Stimulated activated CD8-positive, alpha-beta memory T cell treated with anti-CD3 and anti-CD28 coated beads, Interleukin-7, amount 100 ng/mL, for 4 hours (primary cell): ENCODE results near the gene ZNF525.
A peak's percentile ranks its signal among the peaks of the same experiment; 100 is the strongest.
"Not testable (repeated sequence)": the region's sequence is repeated elsewhere in the genome, so short reads cannot be mapped to it uniquely, and the experiment has no call there.

Experiments
- DNase-seq, 2 donors: peaks; one replicate each; pipeline ENCODE4 v3.0.0-alpha.2; 2020; ENCODE audit warnings: low read depth in 2 of 2

The ZNF525 gene

GRCh38 chr19:53365134-53365898, at the start of gene ZNF525:
Gene ZNF525 (plus strand): TSS chr19:53365705. CDS start chr19:53372282, 6,577 bp downstream.
- DNase-seq: peak; percentile 93 to 95

- no peak for DNase-seq
Measured at GRCh38 chr19:53328967-53329366, 36.5 kb upstream of the ZNF525 start.

GRCh38 chr19:53332484-53332883, 33.0 kb upstream of the ZNF525 start:
- no peak for DNase-seq

GRCh38 chr19:53333066-53333462, 32.4 kb upstream of the ZNF525 start:
- peak in 1 of 2 donors; percentile 10 for DNase-seq

DNA sequence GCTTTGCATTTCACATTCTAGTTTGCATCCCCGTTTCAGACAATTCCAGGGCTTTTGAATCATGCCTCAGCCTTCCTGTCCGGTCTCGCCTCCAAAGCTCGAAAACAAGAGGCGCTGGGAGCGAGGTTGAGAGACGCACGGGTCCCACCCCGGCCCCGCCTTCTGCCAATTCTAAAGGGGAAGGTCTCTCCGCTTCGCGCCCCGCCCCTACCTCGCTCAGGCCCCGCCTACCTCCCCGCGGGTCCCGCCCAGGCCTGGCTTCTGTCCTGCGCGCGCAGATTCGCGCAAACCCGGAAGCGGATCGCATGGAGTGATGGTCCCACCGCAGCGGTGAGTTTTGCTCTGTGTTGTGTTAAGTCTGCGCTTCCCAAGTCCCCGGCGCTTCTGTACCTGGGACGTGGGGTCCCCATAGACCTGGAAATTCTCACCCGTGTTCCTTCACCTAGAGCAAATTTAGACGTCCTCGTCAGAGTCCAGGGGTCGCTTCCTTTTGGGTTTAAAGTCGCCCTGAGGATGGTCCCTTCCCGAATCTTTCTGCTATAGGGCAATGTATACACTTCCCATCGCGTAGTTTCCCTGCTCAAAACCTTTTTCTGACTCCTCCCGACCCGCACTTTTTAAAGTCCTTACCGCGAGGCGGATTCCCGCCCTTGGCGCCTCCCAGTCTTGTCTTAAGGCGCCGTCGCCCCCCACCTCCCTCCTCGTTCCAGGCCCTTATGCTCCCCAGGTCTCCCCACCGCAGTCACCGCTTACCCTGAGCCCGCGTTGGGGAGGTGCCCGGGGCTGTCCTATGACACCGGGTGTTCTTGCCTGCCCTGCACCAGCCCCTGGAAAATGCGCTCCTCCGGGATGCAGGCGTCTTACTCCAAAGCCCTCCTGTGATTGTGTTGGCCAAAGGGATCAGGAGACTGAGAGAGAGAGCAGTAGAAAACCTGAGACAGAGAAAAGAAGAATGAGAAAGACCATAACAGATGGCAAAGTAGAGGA, 31.7 kb upstream of the ZNF525 start, which contains the start of gene ZNF845:
Gene ZNF845, plus strand, starts transcription at position 287 of the 987 bp plus-strand sequence. CDS start 7,559 bp downstream, outside the sequence.
- peak; percentile 88 to 90 for DNase-seq

GRCh38 chr19:53344403-53344802, 21.1 kb upstream of the ZNF525 start:
- not testable (repeated sequence) for DNase-seq

DNA sequence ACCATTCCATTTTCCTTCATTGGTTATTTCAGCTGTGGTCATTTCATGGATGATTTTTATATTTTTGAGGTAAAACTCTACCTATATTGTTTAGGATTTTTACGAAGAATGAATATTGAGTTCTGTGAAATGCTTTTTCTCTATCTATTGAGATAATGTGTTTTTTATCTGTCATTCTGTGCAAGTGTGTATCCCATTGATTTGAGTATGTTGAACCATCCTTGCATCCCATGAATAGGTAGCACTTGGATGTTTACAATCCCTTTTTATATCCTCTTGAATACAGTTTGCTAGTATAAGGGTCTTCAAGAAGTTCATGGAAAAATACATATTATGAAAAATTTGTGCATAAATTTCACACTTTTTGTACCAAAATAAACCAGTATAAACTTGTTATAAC, 9.8 kb upstream of the ZNF525 start:
- no peak for DNase-seq

DNA sequence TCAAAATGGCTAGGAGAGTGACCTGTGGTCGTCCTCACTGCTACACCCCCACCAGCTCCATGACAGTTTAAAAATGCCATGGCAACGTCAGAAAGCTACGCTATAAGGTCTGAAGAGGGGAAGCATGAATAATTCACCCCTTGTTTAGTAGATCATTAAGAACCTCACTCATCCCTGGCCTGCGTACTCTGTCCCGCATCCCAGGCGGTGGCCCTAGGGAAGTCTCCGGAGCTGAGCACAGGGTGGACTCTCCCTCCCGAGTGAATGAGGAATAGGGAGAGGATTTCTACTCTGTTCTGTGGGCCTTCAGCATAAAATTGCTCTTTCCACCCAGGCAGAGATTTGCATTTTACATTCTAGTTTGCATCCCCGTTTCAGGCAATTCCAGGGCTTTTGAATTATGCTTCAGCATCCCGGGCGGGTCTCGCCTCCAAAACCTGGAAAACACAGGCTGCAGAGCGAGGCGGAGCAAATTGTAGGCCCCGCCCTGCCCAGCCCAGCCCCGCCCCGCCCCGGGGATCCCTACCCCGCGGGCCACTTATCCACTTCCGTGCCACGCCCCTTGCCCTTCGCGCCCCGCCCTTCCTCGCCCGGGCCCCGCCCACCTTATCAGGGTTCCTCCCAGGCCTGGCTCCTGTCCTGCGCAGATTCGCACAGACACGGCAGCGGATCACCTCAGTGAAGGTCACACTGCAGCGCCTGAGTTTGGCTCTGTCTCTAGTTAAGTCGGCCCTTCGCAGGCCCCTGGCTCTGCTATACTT, 7.5 kb upstream of the ZNF525 start:
- DNase-seq: no peak

DNA sequence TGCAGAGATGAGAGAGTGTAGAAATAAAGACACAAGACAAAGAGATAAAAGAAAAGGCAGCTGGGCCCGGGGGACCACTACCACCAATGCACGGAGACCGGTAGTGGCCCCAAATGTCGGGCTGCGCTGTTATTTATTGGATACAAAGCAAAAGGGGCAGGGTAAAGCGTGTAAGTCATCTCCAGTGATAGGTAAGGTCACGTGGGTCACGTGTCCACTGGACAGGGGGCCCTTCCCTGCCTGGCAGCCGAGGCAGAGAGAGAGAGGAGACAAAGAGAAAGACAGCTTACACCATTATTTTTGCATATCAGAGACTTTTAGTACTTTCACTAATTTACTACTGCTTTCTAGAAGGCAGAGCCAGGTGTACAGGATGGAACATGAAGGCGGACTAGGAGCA, 5.4 kb upstream of the ZNF525 start:
- not testable (repeated sequence) for DNase-seq

DNA sequence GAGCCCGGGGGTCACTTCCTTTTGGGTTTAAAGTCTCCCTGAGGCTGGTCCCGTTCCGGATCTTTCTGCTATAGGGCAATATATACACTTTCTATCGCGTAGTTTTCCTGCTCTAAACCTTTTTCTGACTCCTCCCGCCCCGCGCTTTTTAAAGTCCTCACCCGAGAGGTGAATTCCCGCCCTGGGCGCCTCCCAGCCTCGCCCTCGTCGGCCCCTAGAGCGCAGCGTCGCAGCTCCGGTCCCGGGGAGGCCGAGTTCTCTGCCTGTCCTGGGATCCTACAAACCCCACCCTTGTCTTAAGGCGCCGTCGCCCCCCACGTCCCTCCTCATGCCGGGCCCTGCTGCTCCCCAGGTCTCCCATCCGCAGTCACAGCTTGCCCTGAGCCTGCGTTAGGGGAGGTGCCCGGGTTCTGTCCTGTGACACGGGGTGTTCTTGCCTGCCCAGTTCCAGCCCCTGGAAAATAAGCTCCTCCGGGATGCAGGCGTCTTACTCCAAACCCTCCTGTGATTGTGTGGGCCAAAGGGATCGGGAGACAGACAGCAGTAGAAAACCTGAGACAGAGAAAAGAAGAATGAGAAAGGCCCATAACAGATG, 491 bp downstream of the ZNF525 start:
- peak in 1 of 2 donors; percentile 28 for DNase-seq

- DNase-seq: no peak
Measured at GRCh38 chr19:53372196-53372595, 6.7 kb downstream of the ZNF525 start.

- DNase-seq: no peak
Measured at GRCh38 chr19:53374288-53374687, 8.8 kb downstream of the ZNF525 start.

DNA sequence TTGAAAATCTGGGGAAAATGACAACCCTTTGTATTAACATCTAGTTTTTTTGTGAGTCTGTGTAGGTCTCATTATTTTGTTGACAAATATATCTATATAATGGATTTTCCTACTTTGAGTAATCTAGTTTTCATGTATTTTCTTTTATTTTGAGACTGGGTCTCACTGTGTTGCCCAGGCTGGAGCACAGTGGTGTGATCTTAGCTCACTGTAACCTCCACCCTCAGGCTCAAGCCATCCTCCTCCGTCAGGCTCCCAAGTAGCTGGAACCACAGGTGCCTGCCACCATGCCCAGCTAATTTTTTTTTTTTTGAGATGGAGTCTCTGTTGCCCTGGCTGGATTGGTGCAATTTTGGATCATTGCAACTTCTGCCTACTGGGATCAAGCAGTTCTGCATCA, 9.2 kb downstream of the ZNF525 start:
- no peak for DNase-seq

- no peak for DNase-seq
Measured at GRCh38 chr19:53381376-53381775, 15.9 kb downstream of the ZNF525 start.

- DNase-seq: no peak
Measured at GRCh38 chr19:53388168-53388567, 22.7 kb downstream of the ZNF525 start.

DNA sequence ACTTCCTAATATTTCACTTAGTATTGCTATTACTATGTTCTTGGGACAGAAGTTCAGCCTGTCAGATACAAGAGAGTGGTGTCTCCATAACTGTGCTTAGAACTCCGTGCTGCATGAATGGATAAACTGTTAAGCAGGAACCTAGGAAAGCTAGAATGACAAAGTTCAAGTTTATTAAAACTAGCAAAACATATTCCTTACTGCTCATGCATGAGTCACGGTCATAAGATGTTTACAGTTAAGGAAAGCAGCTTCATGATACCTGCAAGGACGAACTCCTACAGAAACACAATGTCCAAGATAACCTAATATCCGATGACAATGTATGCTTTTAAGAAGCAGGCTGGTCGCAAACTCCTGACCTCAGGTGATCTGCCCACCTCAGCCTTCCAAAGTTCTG, 23.4 kb downstream of the ZNF525 start:
- DNase-seq: no peak

- DNase-seq: no peak
Measured at GRCh38 chr19:53389571-53389970, 24.1 kb downstream of the ZNF525 start.

GRCh38 chr19:53389978-53390377, 24.5 kb downstream of the ZNF525 start:
- no peak for DNase-seq

- DNase-seq: no peak
Measured at GRCh38 chr19:53394522-53394973, 29.0 kb downstream of the ZNF525 start.

DNA sequence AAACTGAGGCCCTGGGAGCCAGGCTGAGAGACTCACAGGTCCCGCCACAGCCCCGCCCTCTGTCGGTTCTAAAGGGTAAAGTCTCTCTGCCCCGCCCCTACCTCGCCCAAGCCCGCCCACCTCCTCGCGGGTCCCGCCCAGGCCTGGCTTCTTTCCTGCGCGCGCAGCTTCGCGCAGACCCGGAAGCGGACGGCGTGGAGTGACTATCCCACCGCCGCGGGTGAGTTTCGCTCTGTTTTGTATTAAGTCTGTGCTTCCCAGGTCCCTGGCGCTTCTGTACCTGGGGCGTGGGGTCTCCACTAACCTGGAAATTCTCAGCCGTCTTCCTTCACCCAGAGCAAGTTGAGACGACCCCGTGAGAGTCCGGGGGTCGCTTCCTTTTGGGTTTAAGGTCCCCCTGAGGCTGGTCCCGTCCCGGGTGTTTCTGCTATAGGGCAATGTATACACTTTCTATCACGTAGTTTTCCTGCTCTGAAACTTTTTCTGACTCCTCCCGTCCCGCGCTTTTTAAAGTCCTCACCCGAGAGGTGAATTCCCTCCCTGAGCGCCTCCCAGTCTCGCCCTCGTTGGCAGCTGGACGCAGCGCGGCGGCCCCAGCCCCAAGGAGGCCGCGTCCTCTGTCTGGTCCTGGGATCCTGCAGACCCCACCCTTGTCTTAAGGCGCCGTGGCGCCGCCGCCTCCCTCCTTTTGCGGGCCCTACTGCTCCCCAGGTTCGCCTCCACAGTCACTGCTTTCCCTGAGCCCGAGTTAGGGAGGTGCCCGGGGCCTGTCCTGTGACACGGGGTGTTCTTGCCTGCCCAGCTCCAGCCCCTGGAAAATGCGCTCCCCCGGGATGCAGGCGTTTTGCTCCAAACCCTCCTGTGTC, 29.7 kb downstream of the ZNF525 start, which contains the start of gene ZNF765:
Gene ZNF765, plus strand, starts transcription at position 176 of the 866 bp plus-strand sequence. CDS start 2,867 bp downstream, outside the sequence.
- peak; percentile 94 for DNase-seq
